Naive B cell (primary cell): Measurements from ENCODE around the gene ASB15. TPM values are rescaled to one million over a fixed set of nuclear protein-coding genes. Genes with fewer than 3 reads are reported as not detected.

Experiments used
- ATAC-seq, 2 donors: fragments of 150-1000 bp; cut with Tn5 transposase; 2 replicates each; pipeline ENCODE4 v1.10.0; 2021; ENCODE audit warnings: low read depth in 2 of 2, mild to moderate bottlenecking in 2 of 2, moderate library complexity in 2 of 2
- DNase-seq: peaks from one replicate; pipeline ENCODE4 v3.0.0; 2022
- H3K27ac Mint-ChIP-seq, 6 donors: one replicate each; pipeline ENCODE4 v1.8.0; 2020 to 2022; ENCODE audit warnings: mild to moderate bottlenecking in 6 of 6, mixed read lengths in 6 of 6, moderate library complexity in 5 of 6, inconsistent platforms in 2 of 6
- H3K27me3 Mint-ChIP-seq, 3 donors: one replicate each; pipeline ENCODE4 v1.8.0; 2021 to 2022; ENCODE audit warnings: mixed read lengths in 3 of 3, mild to moderate bottlenecking in 1 of 3
- H3K36me3 Mint-ChIP-seq, 2 donors: one replicate each; pipeline ENCODE4 v1.8.0; 2020 to 2022; ENCODE audit warnings: mixed read lengths in 2 of 2, inconsistent platforms in 1 of 2, mild to moderate bottlenecking in 1 of 2
- H3K4me1 Mint-ChIP-seq, 3 donors: one replicate each; pipeline ENCODE4 v1.8.0; 2020 to 2022; ENCODE audit warnings: mixed read lengths in 3 of 3, inconsistent platforms in 1 of 3, mild to moderate bottlenecking in 1 of 3, moderate library complexity in 1 of 3
- H3K4me3 Mint-ChIP-seq, 8 donors: one replicate each; pipeline ENCODE4 v1.8.0; 2020 to 2022; ENCODE audit warnings: mild to moderate bottlenecking in 8 of 8, mixed read lengths in 8 of 8, moderate library complexity in 8 of 8, inconsistent platforms in 2 of 8
- H3K9me3 Mint-ChIP-seq, 7 donors: one replicate each; pipeline ENCODE4 v1.8.0; 2020 to 2022; ENCODE audit warnings: mixed read lengths in 7 of 7, mild to moderate bottlenecking in 5 of 7, inconsistent platforms in 2 of 7, moderate library complexity in 1 of 7
- polyA plus RNA-seq, 6 donors: library from polyadenylated mRNA; unstranded; fragments of 300-500 nt; fragmentation: Illumina TruSeq; gene quantifications; one replicate each; pipeline ENCODE4 v1.2.3, GENCODE V29; 2021; ENCODE audit warnings: low read depth in 6 of 6

Gene ASB15
- polyA plus RNA-seq, 6 donors from 2014 or later = 0.20 to 0.46 (median 0.30) TPM; not detected in 2

DNA sequence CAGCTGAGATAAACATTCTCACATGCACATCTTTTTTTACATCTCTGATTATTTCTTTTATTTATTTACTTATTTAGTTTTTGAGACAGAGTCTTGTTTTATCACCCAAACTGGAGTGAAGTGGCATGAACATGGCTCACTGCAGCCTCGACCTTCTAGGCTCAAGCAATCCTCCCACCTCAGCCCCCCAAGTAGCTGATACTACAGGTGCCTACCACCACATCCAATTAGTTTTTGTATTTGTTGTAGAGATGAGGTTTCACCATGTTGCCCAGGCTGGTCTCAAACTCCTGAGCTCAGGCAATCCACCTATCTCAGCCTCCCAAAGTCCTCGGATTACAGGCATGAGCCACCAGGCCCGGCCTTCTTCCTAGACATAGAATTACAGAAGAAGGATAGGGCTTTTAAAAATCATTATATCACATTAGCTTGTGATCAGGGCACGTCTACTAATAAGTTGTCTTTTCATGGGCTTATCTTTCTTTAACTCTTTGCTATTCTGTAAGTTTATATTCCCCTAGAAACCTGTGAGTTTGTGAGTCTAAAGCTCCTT lies 5.9 kb downstream of the ASB15 start:
- H3K4me3 Mint-ChIP-seq = no peak overlapping the region
- no peak for DNase-seq
- peaks cover 21 to 34% (median 31%) of the 10 kb centered on the region in 3 donors for H3K27me3 Mint-ChIP-seq
- H3K9me3 Mint-ChIP-seq = peaks cover 0 to 6% (median 0%) of the 10 kb centered on the region in 7 donors
- H3K4me1 Mint-ChIP-seq = no peaks in the 10 kb centered on the region
- no peak for ATAC-seq
- peak overlapping the region in 1 of 6 donors; percentile 34 for H3K27ac Mint-ChIP-seq
- no peaks in the 10 kb centered on the region for H3K36me3 Mint-ChIP-seq

- DNase-seq (no peak), ATAC-seq (no peak)
- Mint-ChIP-seq H3K9me3 (peaks cover 0 to 6% (median 0%) of the 10 kb centered on the region in 7 donors), H3K27ac (no peak overlapping the region), H3K36me3 (no peaks in the 10 kb centered on the region), H3K4me3 (no peak overlapping the region), H3K4me1 (no peaks in the 10 kb centered on the region), H3K27me3 (peaks cover 22 to 27% (median 24%) of the 10 kb centered on the region in 3 donors)
Observed at GRCh38 chr7:123608991-123609882, 7.6 kb downstream of the ASB15 start.

DNA sequence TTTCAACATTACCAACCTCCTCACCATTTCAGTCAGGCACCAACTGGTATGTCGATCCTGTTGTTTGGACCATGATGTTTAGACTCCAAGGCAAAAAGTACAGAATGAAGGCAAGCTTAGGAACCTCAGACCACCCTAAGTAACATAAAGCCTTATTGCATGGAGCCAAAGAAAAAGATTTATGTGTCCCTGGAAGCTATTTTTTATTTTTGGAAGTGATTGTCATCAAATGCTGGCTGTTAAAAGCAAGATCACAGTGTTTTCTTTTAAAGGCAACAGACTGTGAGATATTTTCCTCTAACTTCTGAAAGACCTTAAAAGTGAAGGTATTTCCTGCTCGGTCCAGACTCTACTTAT lies 8.2 kb downstream of the ASB15 start:
- H3K4me1 Mint-ChIP-seq = no peaks in the 10 kb centered on the region
- no peak for ATAC-seq
- H3K27me3 Mint-ChIP-seq = peaks cover 20 to 24% (median 21%) of the 10 kb centered on the region in 3 donors
- no peak for DNase-seq
- H3K36me3 Mint-ChIP-seq = no peaks in the 10 kb centered on the region
- peaks cover 0 to 6% (median 0%) of the 10 kb centered on the region in 7 donors for H3K9me3 Mint-ChIP-seq
- H3K4me3 Mint-ChIP-seq = no peak overlapping the region
- no peak overlapping the region for H3K27ac Mint-ChIP-seq

- Mint-ChIP-seq H3K4me1 (no peaks in the 10 kb centered on the region), H3K27me3 (peaks cover 20 to 21% (median 20%) of the 10 kb centered on the region in 3 donors), H3K9me3 (peaks cover 0 to 6% (median 0%) of the 10 kb centered on the region in 7 donors), H3K4me3 (no peak overlapping the region), H3K36me3 (no peaks in the 10 kb centered on the region), H3K27ac (no peak overlapping the region)
- ATAC-seq (no peak), DNase-seq (no peak)
Observed at GRCh38 chr7:123612024-123612423, 10.4 kb downstream of the ASB15 start.

DNA sequence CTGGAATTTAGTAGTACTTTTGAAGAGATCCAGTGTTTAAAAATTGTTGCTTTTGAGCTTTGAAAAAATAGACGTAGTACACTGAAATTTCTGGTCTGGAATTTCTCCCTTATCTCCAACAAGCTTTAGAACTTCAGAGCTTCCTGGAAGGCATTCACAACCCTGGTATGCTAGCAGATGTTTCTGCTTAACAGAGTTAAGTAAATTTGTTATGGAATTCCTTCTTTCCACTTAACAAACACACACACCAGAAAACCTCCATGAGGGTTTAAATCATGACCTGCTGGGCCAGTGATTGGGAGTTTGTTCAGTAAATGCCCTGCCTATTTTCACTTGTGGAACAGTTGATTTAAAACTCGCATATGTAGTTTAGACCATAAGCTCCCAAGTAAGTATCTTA lies 13.7 kb downstream of the ASB15 start:
- Mint-ChIP-seq H3K27me3 (peaks cover 20 to 33% (median 26%) of the 10 kb centered on the region in 3 donors), H3K4me3 (no peak overlapping the region), H3K9me3 (peaks cover 0 to 6% (median 0%) of the 10 kb centered on the region in 7 donors), H3K36me3 (no peaks in the 10 kb centered on the region), H3K4me1 (no peaks in the 10 kb centered on the region), H3K27ac (no peak overlapping the region)
- ATAC-seq (no peak), DNase-seq (no peak)

- DNase-seq = no peak
- Mint-ChIP-seq H3K27ac (no peak overlapping the region), H3K4me3 (no peak overlapping the region), H3K27me3 (peaks cover 20 to 33% (median 26%) of the 10 kb centered on the region in 3 donors), H3K9me3 (peaks cover 0 to 6% (median 0%) of the 10 kb centered on the region in 7 donors), H3K4me1 (no peaks in the 10 kb centered on the region), H3K36me3 (no peaks in the 10 kb centered on the region)
- no peak for ATAC-seq
Observed at GRCh38 chr7:123616223-123616622, 14.6 kb downstream of the ASB15 start.

GRCh38 chr7:123621707-123622106 lies 20.1 kb downstream of the ASB15 start:
- Mint-ChIP-seq H3K27me3 (peaks cover 10 to 31% (median 28%) of the 10 kb centered on the region in 3 donors), H3K4me1 (peaks cover 0 to 2% (median 0%) of the 10 kb centered on the region in 3 donors)

GRCh38 chr7:123622660-123623386 lies 21.2 kb downstream of the ASB15 start:
- H3K4me3 Mint-ChIP-seq = no peak overlapping the region
- ATAC-seq (no peak), DNase-seq (no peak)
- peaks cover 6 to 28% (median 27%) of the 10 kb centered on the region in 3 donors for H3K27me3 Mint-ChIP-seq
- H3K4me1 Mint-ChIP-seq = peaks cover 0 to 2% (median 0%) of the 10 kb centered on the region in 3 donors
- H3K27ac Mint-ChIP-seq = no peak overlapping the region
- H3K9me3 Mint-ChIP-seq = no peaks in the 10 kb centered on the region
- H3K36me3 Mint-ChIP-seq = no peaks in the 10 kb centered on the region

More at GRCh38 chr7:123621707-123622106, 20.1 kb downstream of the ASB15 start:
- Mint-ChIP-seq H3K4me3 (no peak overlapping the region), H3K36me3 (no peaks in the 10 kb centered on the region), H3K27ac (no peak overlapping the region), H3K9me3 (no peaks in the 10 kb centered on the region)
- DNase-seq = no peak
- no peak for ATAC-seq

GRCh38 chr7:123624527-123625183 lies 23.0 kb downstream of the ASB15 start:
- Mint-ChIP-seq H3K4me3 (no peak overlapping the region), H3K36me3 (no peaks in the 10 kb centered on the region), H3K27ac (no peak overlapping the region), H3K9me3 (no peaks in the 10 kb centered on the region), H3K4me1 (peaks cover 0 to 2% (median 0%) of the 10 kb centered on the region in 3 donors), H3K27me3 (peaks cover 4 to 21% (median 14%) of the 10 kb centered on the region in 3 donors)
- ATAC-seq (no peak), DNase-seq (peak; percentile 7)

- no peak overlapping the region for H3K27ac Mint-ChIP-seq
- H3K4me3 Mint-ChIP-seq = no peak overlapping the region
- ATAC-seq = no peak
Observed at GRCh38 chr7:123625254-123625653, 23.6 kb downstream of the ASB15 start.

GRCh38 chr7:123627851-123628250 lies 26.2 kb downstream of the ASB15 start:
- peaks cover 9 to 11% (median 10%) of the 10 kb centered on the region in 3 donors for H3K27me3 Mint-ChIP-seq
- DNase-seq = no peak
- peaks cover 0 to 2% (median 0%) of the 10 kb centered on the region in 3 donors for H3K4me1 Mint-ChIP-seq
- no peak for ATAC-seq
- H3K4me3 Mint-ChIP-seq = no peak overlapping the region
- no peak overlapping the region for H3K27ac Mint-ChIP-seq
- no peaks in the 10 kb centered on the region for H3K36me3 Mint-ChIP-seq
- no peaks in the 10 kb centered on the region for H3K9me3 Mint-ChIP-seq

More at GRCh38 chr7:123625254-123625653, 23.6 kb downstream of the ASB15 start:
- peaks cover 4 to 17% (median 10%) of the 10 kb centered on the region in 3 donors for H3K27me3 Mint-ChIP-seq
- H3K36me3 Mint-ChIP-seq = no peaks in the 10 kb centered on the region
- peaks cover 0 to 2% (median 0%) of the 10 kb centered on the region in 3 donors for H3K4me1 Mint-ChIP-seq
- DNase-seq = no peak
- no peaks in the 10 kb centered on the region for H3K9me3 Mint-ChIP-seq

DNA sequence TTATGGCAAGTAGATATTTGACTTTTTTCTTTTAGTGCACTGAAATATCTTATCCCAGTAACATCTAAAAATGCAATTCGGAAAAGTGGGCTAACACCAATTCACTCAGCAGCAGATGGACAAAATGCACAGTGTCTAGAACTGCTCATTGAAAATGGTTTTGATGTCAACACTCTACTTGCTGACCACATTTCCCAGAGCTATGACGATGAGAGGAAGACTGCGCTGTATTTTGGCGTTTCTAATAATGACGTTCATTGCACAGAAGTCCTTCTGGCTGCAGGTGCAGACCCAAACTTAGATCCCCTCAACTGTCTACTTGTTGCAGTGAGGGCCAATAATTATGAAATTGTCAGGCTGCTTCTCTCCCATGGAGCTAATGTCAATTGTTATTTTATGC lies 27.2 kb downstream of the ASB15 start:
- no peak for ATAC-seq
- DNase-seq = no peak
- H3K4me3 Mint-ChIP-seq = no peak overlapping the region
- no peaks in the 10 kb centered on the region for H3K36me3 Mint-ChIP-seq
- H3K27ac Mint-ChIP-seq = no peak overlapping the region
- H3K4me1 Mint-ChIP-seq = peaks cover 0 to 2% (median 0%) of the 10 kb centered on the region in 3 donors
- peaks cover 10 to 11% (median 11%) of the 10 kb centered on the region in 3 donors for H3K27me3 Mint-ChIP-seq
- H3K9me3 Mint-ChIP-seq = no peaks in the 10 kb centered on the region

DNA sequence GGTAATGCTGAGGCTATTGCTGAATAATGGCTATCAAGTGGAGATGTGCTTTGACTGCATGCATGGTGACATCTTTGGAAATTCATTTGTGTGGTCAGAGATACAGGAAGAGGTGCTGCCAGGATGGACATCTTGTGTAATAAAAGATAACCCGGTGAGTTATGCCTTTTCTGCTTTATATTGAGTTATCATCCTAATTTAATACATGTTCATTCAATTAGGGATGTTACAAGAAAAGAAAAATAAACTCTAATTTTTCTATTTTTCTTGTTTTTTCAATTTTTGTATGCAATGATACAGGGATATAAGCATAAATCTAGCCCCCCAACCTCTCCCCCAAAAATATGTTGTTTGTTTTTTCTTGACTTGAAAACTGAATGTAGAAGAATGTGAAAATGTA lies 27.7 kb downstream of the ASB15 start:
- Mint-ChIP-seq H3K36me3 (no peaks in the 10 kb centered on the region), H3K27ac (no peak overlapping the region), H3K4me1 (peaks cover 0 to 2% (median 0%) of the 10 kb centered on the region in 3 donors), H3K9me3 (no peaks in the 10 kb centered on the region), H3K4me3 (no peak overlapping the region), H3K27me3 (peaks cover 10 to 11% (median 11%) of the 10 kb centered on the region in 3 donors)
- no peak for ATAC-seq
- DNase-seq = no peak
